Measurements from ENCODE around the gene HOXB2.

GRCh38 chr17:48506246-48506645 lies 38.7 kb downstream of the HOXB2 start:
- TF ChIP-seq EP300 (IDR thresholded peaks at IDR 0.05) (no peak), POLR2A (IDR thresholded peaks at IDR 0.05; ENCODE audit: low read depth) (no peak)
